HepG2 (cell line): ENCODE data around the gene STPG4. TPM values are rescaled to one million over a fixed set of nuclear protein-coding genes. Genes with fewer than 3 reads are reported as not detected.

ENCODE experiments used
- ATF6 ChIP-seq: sonication (generic); formaldehyde crosslinking; conservative IDR thresholded peaks from 2 replicates; pipeline ENCODE4 v1.4.0; 2020; ENCODE audit warnings: missing genetic modification reagents
- CENPT ChIP-seq: sonication (generic); formaldehyde crosslinking; IDR thresholded peaks from 2 replicates; pipeline ENCODE4 v1.8.0; 2022; ENCODE audit warnings: low read depth, mild to moderate bottlenecking, moderate library complexity, missing genetic modification reagents
- EED ChIP-seq: sonication (generic); formaldehyde crosslinking; IDR thresholded peaks from 2 replicates; pipeline ENCODE4 v1.5.0; 2020; ENCODE audit warnings: mild to moderate bottlenecking, missing genetic modification reagents
- EZH2 ChIP-seq: conservative IDR thresholded peaks from 2 replicates; pipeline ENCODE4 v1.6.1; 2012; ENCODE audit warnings: mild to moderate bottlenecking, low read depth, low read length, moderate library complexity
- GFI1 ChIP-seq: sonication (generic); formaldehyde crosslinking; IDR thresholded peaks from 2 replicates; pipeline ENCODE4 v1.5.0; 2020; ENCODE audit warnings: missing genetic modification reagents, mild to moderate bottlenecking, borderline replicate concordance
- HNF1B ChIP-seq: sonication (generic); formaldehyde crosslinking; IDR thresholded peaks from 2 replicates; pipeline ENCODE4 v1.5.1; 2020; ENCODE audit warnings: mild to moderate bottlenecking, moderate library complexity, missing genetic modification reagents
- JARID2 ChIP-seq: sonication (generic); formaldehyde crosslinking; IDR thresholded peaks from 2 replicates; pipeline ENCODE4 v1.8.1; 2023; ENCODE audit warnings: missing genetic modification reagents, inconsistent platforms; ENCODE audit not compliant: insufficient replicate concordance
- KLF15 ChIP-seq: sonication (generic); formaldehyde crosslinking; IDR thresholded peaks from 2 replicates; pipeline ENCODE4 v1.8.1; 2023; ENCODE audit warnings: borderline replicate concordance, mild to moderate bottlenecking, inconsistent platforms, missing genetic modification reagents, mixed read lengths
- PHF5A ChIP-seq: IDR thresholded peaks from one replicate; pipeline ENCODE4 v1.6.1; 2018; ENCODE audit warnings: low read depth, missing genetic modification reagents; ENCODE audit not compliant: unreplicated experiment
- POGK ChIP-seq: sonication (generic); formaldehyde crosslinking; conservative IDR thresholded peaks from 2 replicates; pipeline ENCODE4 v1.8.0; 2022; ENCODE audit warnings: mild to moderate bottlenecking, moderate library complexity, missing genetic modification reagents
- RFX5 ChIP-seq: IDR thresholded peaks from 2 replicates; pipeline ENCODE4 v1.6.1; 2011; ENCODE audit warnings: low read depth, low read length, improper control_type of control experiment
- TOE1 ChIP-seq: sonication (generic); formaldehyde crosslinking; IDR thresholded peaks from 2 replicates; pipeline ENCODE4 v1.4.0; 2020; ENCODE audit warnings: mild to moderate bottlenecking, missing genetic modification reagents
- ZBTB3 ChIP-seq: sonication (generic); formaldehyde crosslinking; IDR thresholded peaks from 2 replicates; pipeline ENCODE4 v1.4.0; 2020; ENCODE audit warnings: low read depth, mild to moderate bottlenecking, moderate library complexity, missing genetic modification reagents, borderline replicate concordance
- ZC3H13 ChIP-seq: sonication (generic); formaldehyde crosslinking; IDR thresholded peaks from 2 replicates; pipeline ENCODE4 v1.8.1; 2023; ENCODE audit warnings: mild to moderate bottlenecking, missing genetic modification reagents, moderate library complexity
- ZFP90 ChIP-seq: sonication (generic); formaldehyde crosslinking; IDR thresholded peaks from 2 replicates; pipeline ENCODE4 v1.8.0; 2022; ENCODE audit warnings: missing genetic modification reagents, mild to moderate bottlenecking, inconsistent platforms, borderline replicate concordance
- ZFY ChIP-seq: sonication (generic); formaldehyde crosslinking; IDR thresholded peaks from 2 replicates; pipeline ENCODE4 v1.4.0; 2020; ENCODE audit warnings: missing genetic modification reagents
- ZNF10 ChIP-seq: sonication (generic); formaldehyde crosslinking; IDR thresholded peaks from 2 replicates; pipeline ENCODE4 v1.4.0; 2020; ENCODE audit warnings: mild to moderate bottlenecking, low read depth, missing genetic modification reagents, borderline replicate concordance
- ZNF30 ChIP-seq: sonication (generic); formaldehyde crosslinking; IDR thresholded peaks from 2 replicates; pipeline ENCODE4 v1.5.0; 2020; ENCODE audit warnings: mild to moderate bottlenecking, missing genetic modification reagents
- ZNF343 ChIP-seq: sonication (generic); formaldehyde crosslinking; IDR thresholded peaks from 2 replicates; pipeline ENCODE4 v1.4.0; 2020; ENCODE audit warnings: mild to moderate bottlenecking, missing genetic modification reagents
- ZNF589 ChIP-seq: sonication (generic); formaldehyde crosslinking; conservative IDR thresholded peaks from 2 replicates; pipeline ENCODE4 v1.8.0; 2022; ENCODE audit warnings: mild to moderate bottlenecking, moderate library complexity, missing genetic modification reagents
- polyA plus RNA-seq, 8 experiments: library from polyadenylated mRNA; depleted of rRNA in 3 of 8; stranded (reverse) in 7 of 8; unstranded in 1 of 8; fragments of >200 nt; fragmentation: Illumina TruSeq in 4 of 8; extraction: Trizol in 4 of 8; gene quantifications; 2 replicates each; pipeline versions ENCODE4 v1.2.1 to v1.2.3, GENCODE V29; 2011 to 2016; ENCODE audit warnings: low read depth in 4 of 8, missing spikeins in 1 of 8, mixed read lengths in 1 of 8; ENCODE audit not compliant: insufficient read depth in 1 of 8
- total RNA-seq, 5 experiments: library from RNA; depleted of rRNA; stranded (reverse); fragments of >200 nt; fragmentation: Illumina TruSeq; extraction: Trizol; gene quantifications; 2 replicates each; pipeline ENCODE4 v1.2.3, GENCODE V29; 2016; ENCODE audit warnings: low read depth in 1 of 5
- TF ChIP-seq, protein P1 (sequence below): sonication (generic); formaldehyde crosslinking; IDR thresholded peaks from 2 replicates; pipeline ENCODE4 v1.5.0; 2020; ENCODE audit warnings: missing genetic modification reagents
- TF ChIP-seq, protein P2 (sequence below): sonication (generic); formaldehyde crosslinking; IDR thresholded peaks from 2 replicates; pipeline ENCODE4 v1.5.0; 2020; ENCODE audit warnings: missing genetic modification reagents

Gene STPG4
- total and polyA plus RNA-seq, 2 of the 13 experiments (the other 11 are each of a cell fraction or from before 2014, with no cell fraction given): 0.11 to 0.15 TPM

- TF ChIP-seq ATF6 (CRISPR knock-in tag) (no peak), CENPT (CRISPR knock-in tag) (no peak), ZNF10 (CRISPR knock-in tag) (no peak), ZC3H13 (CRISPR knock-in tag) (no peak), ZNF30 (CRISPR knock-in tag) (no peak), ZNF589 (CRISPR knock-in tag) (no peak), POGK (CRISPR knock-in tag) (no peak), EZH2 (no peak), ZBTB3 (CRISPR knock-in tag) (no peak), KLF15 (no peak), HNF1B (CRISPR knock-in tag) (no peak), ZFP90 (no peak), RFX5 (no peak), TOE1 (CRISPR knock-in tag) (no peak), JARID2 (no peak), ZFY (CRISPR knock-in tag) (peak; percentile 52), GFI1 (CRISPR knock-in tag) (no peak), PHF5A (CRISPR knock-in tag) (no peak), EED (CRISPR knock-in tag) (no peak), ZNF343 (CRISPR knock-in tag) (no peak)
- TF ChIP-seq, protein P1, sequence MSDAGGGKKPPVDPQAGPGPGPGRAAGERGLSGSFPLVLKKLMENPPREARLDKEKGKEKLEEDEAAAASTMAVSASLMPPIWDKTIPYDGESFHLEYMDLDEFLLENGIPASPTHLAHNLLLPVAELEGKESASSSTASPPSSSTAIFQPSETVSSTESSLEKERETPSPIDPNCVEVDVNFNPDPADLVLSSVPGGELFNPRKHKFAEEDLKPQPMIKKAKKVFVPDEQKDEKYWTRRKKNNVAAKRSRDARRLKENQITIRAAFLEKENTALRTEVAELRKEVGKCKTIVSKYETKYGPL (CRISPR knock-in tag): no peak
- TF ChIP-seq, protein P2, sequence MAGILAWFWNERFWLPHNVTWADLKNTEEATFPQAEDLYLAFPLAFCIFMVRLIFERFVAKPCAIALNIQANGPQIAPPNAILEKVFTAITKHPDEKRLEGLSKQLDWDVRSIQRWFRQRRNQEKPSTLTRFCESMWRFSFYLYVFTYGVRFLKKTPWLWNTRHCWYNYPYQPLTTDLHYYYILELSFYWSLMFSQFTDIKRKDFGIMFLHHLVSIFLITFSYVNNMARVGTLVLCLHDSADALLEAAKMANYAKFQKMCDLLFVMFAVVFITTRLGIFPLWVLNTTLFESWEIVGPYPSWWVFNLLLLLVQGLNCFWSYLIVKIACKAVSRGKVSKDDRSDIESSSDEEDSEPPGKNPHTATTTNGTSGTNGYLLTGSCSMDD (CRISPR knock-in tag): no peak
Observed at GRCh38 chr2:47058003-47058931, 96.8 kb downstream of the STPG4 start (continued).
